Loucy (cell line): Measurements from ENCODE around the gene TPD52L1.

ENCODE experiments used
- EZH2phosphoT487 ChIP-seq: fragments of 200-600 bp; IDR thresholded peaks from 2 replicates; pipeline ENCODE4 v1.6.1; 2018; ENCODE audit warnings: antibody characterized with exemption, mild to moderate bottlenecking, moderate library complexity, borderline replicate concordance
- TF ChIP-seq, protein P1 (sequence below): fragments of 200-600 bp; sonication (generic); conservative IDR thresholded peaks from 2 replicates; pipeline ENCODE4 v1.5.1; 2014; ENCODE audit warnings: mild to moderate bottlenecking, antibody characterized with exemption, low read length

DNA sequence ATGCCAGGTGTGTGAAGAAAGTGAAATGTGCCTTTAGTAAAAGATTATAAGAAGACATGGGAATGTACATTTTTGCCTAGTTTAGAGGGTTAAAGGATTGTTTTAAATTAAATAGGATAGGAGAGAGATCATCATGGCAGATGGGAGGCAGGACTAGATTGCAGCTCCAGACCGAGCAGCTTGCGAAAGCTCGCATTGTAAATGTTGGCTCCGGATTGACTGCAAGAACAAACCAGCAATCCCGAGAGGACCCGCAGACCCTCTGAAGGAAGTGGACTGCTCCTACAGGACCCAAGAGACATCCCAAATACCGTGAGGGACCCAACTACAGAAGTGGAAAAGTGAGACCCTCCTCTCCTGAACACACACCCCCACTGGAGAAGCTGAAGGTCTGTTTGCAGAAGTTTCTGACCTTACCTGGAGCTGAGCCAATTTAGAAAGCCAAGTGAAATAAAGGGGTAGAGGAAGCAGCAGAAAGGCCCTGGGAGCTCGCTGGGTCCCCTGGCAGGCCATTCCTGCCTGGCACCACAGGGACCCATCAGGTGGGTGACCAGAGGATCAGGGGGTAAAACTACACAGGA is 30.0 kb upstream of the TPD52L1 start:
- TF ChIP-seq, protein P1, sequence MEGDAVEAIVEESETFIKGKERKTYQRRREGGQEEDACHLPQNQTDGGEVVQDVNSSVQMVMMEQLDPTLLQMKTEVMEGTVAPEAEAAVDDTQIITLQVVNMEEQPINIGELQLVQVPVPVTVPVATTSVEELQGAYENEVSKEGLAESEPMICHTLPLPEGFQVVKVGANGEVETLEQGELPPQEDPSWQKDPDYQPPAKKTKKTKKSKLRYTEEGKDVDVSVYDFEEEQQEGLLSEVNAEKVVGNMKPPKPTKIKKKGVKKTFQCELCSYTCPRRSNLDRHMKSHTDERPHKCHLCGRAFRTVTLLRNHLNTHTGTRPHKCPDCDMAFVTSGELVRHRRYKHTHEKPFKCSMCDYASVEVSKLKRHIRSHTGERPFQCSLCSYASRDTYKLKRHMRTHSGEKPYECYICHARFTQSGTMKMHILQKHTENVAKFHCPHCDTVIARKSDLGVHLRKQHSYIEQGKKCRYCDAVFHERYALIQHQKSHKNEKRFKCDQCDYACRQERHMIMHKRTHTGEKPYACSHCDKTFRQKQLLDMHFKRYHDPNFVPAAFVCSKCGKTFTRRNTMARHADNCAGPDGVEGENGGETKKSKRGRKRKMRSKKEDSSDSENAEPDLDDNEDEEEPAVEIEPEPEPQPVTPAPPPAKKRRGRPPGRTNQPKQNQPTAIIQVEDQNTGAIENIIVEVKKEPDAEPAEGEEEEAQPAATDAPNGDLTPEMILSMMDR: no peak
- no peak for TF ChIP-seq EZH2phosphoT487
